ENCODE data around the gene INA.

DNA sequence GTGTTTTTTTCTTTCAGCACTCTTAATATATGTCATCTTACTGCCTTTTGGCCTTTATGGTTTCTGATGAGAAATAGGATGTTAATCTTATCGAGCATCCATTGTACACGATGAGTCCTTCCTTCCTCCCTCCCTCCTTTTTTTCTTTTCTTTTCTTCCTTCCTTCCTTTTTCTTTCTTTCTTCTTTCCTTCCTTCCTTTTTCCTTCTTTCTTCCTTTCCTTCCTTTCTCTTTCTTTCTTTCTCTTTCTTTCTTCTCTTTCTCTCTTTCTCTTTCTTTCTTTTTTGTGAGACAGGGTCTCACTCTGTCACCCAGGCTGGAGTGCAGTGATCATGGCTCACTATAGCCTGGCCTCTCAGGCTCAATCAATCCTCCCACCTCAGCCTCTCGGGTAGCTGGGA is 22.8 kb upstream of the INA start:
- TF ChIP-seq, protein P1, sequence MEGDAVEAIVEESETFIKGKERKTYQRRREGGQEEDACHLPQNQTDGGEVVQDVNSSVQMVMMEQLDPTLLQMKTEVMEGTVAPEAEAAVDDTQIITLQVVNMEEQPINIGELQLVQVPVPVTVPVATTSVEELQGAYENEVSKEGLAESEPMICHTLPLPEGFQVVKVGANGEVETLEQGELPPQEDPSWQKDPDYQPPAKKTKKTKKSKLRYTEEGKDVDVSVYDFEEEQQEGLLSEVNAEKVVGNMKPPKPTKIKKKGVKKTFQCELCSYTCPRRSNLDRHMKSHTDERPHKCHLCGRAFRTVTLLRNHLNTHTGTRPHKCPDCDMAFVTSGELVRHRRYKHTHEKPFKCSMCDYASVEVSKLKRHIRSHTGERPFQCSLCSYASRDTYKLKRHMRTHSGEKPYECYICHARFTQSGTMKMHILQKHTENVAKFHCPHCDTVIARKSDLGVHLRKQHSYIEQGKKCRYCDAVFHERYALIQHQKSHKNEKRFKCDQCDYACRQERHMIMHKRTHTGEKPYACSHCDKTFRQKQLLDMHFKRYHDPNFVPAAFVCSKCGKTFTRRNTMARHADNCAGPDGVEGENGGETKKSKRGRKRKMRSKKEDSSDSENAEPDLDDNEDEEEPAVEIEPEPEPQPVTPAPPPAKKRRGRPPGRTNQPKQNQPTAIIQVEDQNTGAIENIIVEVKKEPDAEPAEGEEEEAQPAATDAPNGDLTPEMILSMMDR (IDR thresholded peaks at IDR 0.05; ENCODE audit: insufficient read depth, low read depth, low read length): no peak
- TF ChIP-seq EZH2 (IDR thresholded peaks at IDR 0.05; ENCODE audit: insufficient read depth, low read length): no peak
